Mucosa of rectum (tissue), 2 donors: ENCODE measurements around the gene BEAN1.

Experiments
- H3K27ac ChIP-seq, 2 donors: one replicate each; pipeline ENCODE4 v1.7.0; 2013; ENCODE audit warnings: inconsistent platforms in 2 of 2, low read depth in 2 of 2, low read length in 2 of 2
- H3K27me3 ChIP-seq, 2 donors: one replicate each; pipeline ENCODE4 v1.7.0; 2013; ENCODE audit warnings: low read length in 2 of 2; ENCODE audit not compliant: control insufficient read depth in 2 of 2, insufficient read depth in 2 of 2
- H3K36me3 ChIP-seq, 2 donors: one replicate each; pipeline ENCODE4 v1.7.0; 2013; ENCODE audit warnings: low read length in 2 of 2; ENCODE audit not compliant: control insufficient read depth in 2 of 2, insufficient read depth in 2 of 2
- H3K4me1 ChIP-seq, 2 donors: one replicate each; pipeline ENCODE4 v1.7.0; 2013; ENCODE audit warnings: low read length in 2 of 2, mild to moderate bottlenecking in 1 of 2; ENCODE audit not compliant: control insufficient read depth in 2 of 2, insufficient read depth in 2 of 2
- H3K4me3 ChIP-seq, 2 donors: one replicate each; pipeline ENCODE4 v1.7.0; 2013; ENCODE audit warnings: low read length in 2 of 2
- H3K9ac ChIP-seq, 2 donors: one replicate each; pipeline ENCODE4 v1.7.0; 2013; ENCODE audit warnings: low read length in 2 of 2, low read depth in 1 of 2, mild to moderate bottlenecking in 1 of 2
- H3K9me3 ChIP-seq, 2 donors: one replicate each; pipeline ENCODE4 v1.7.0; 2013; ENCODE audit warnings: low read length in 2 of 2; ENCODE audit not compliant: control insufficient read depth in 2 of 2
- donor health status: healthy.
- donor health status: Normal muscosa, but diverticular disease.

Gene BEAN1

GRCh38 chr16:66385415-66385814, 41.7 kb upstream of the BEAN1 start:
- no peaks in the 10 kb centered on the region for H3K9me3 ChIP-seq
- no peak overlapping the region for H3K9ac ChIP-seq
- no peaks in the 10 kb centered on the region for H3K36me3 ChIP-seq
- no peak overlapping the region for H3K27ac ChIP-seq
- H3K27me3 ChIP-seq, result no peaks in the 10 kb centered on the region
- H3K4me3 ChIP-seq, result no peak overlapping the region
- H3K4me1 ChIP-seq, result no peaks in the 10 kb centered on the region

DNA sequence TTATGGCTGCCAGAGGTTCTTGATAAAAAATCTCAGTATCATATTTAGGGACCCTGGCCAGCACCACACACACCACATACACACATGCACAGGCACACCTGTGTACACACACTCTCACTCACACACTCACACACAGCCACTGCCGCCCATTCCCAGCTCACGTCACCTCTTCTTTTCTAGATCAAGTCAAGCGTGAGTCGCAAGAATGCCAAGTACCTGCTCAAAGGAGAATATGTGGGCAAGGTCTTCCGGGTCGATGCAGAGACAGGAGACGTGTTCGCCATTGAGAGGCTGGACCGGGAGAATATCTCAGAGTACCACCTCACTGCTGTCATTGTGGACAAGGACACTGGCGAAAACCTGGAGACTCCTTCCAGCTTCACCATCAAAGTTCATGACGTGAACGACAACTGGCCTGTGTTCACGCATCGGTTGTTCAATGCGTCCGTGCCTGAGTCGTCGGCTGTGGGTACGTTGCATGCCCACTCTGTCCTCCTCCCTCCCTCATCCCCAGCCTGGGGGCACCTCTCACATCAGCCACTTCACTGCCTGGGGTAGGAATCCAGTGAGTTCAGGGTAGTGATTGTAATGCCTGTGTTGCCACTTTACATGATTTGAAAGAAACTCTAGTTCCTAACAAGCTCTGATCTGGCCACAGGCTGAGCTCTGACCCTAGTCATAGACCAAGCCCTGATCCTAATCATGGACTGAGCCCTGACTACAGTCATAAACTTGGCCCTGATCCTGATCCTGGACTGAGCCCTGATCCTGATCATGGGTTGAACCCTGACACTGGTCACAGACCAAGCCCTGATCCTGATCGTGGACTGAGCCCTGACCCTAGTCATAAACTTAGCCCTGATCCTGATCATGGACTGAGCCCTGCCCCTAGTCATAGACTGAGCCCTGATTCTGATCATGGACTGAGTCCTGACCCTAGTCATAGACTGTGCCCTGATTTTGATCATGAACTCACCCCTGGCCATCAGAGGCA, 40.2 kb upstream of the BEAN1 start:
- H3K4me3 ChIP-seq, result no peak overlapping the region
- no peaks in the 10 kb centered on the region for H3K4me1 ChIP-seq
- H3K27me3 ChIP-seq, result no peaks in the 10 kb centered on the region
- no peaks in the 10 kb centered on the region for H3K9me3 ChIP-seq
- no peak overlapping the region for H3K27ac ChIP-seq
- H3K9ac ChIP-seq, result no peak overlapping the region
- H3K36me3 ChIP-seq, result no peaks in the 10 kb centered on the region

GRCh38 chr16:66387817-66388332, 39.2 kb upstream of the BEAN1 start:
- no peaks in the 10 kb centered on the region for H3K4me1 ChIP-seq
- no peaks in the 10 kb centered on the region for H3K27me3 ChIP-seq
- H3K4me3 ChIP-seq, result no peak overlapping the region
- H3K9me3 ChIP-seq, result no peaks in the 10 kb centered on the region
- no peak overlapping the region for H3K9ac ChIP-seq
- no peak overlapping the region for H3K27ac ChIP-seq
- H3K36me3 ChIP-seq, result no peaks in the 10 kb centered on the region

- H3K9me3 ChIP-seq, result no peaks in the 10 kb centered on the region
- no peaks in the 10 kb centered on the region for H3K4me1 ChIP-seq
- no peak overlapping the region for H3K9ac ChIP-seq
- H3K27me3 ChIP-seq, result no peaks in the 10 kb centered on the region
- no peaks in the 10 kb centered on the region for H3K36me3 ChIP-seq
- no peak overlapping the region for H3K27ac ChIP-seq
- no peak overlapping the region for H3K4me3 ChIP-seq
Measured at GRCh38 chr16:66388350-66389139, 38.5 kb upstream of the BEAN1 start.

DNA sequence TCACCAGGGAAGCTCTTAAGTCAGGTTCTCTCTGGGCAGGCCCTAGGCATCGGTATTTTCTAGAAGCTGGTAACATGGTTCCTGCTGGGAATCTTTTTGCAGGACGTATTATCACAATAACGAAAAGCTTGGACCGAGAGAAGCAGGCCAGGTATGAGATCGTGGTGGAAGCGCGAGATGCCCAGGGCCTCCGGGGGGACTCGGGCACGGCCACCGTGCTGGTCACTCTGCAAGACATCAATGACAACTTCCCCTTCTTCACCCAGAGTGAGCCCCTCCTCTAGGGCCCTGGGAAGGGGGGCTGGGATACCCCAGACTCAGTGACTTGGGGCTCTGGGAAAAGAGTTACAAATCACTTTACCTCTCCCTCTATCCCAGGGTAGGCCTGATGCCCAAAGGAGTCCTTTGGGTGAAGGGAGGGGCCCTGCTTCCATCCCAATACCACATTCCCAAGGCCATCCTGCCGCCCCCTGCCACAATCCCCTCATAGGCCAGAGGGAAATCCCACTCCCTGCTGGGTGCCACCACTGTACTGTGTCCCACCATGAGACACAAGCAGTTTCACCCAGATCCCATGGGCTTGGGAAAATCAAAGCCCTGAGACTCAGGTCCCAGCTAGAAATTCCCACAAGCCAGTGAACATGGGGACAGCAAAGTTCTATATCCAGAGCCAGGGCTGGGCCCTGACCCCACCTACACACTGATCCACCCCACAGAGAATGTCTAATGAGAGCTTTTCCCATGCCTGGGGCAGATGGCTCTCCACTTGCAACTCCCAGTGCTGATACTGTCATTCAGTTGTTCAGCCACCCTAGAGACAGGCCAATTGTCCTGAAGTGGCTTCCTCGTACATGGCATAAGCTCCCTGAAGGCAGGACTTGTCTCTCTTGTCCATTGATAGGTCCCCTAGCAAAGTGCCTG, 37.6 kb upstream of the BEAN1 start:
- Histone ChIP-seq H3K9me3 (no peaks in the 10 kb centered on the region), H3K27ac (no peak overlapping the region), H3K36me3 (no peaks in the 10 kb centered on the region)

GRCh38 chr16:66390346-66391108, 36.6 kb upstream of the BEAN1 start:
- no peak overlapping the region for H3K4me3 ChIP-seq
- no peak overlapping the region for H3K27ac ChIP-seq
- no peaks in the 10 kb centered on the region for H3K9me3 ChIP-seq
- no peaks in the 10 kb centered on the region for H3K4me1 ChIP-seq
- H3K9ac ChIP-seq, result no peak overlapping the region
- no peaks in the 10 kb centered on the region for H3K27me3 ChIP-seq
- H3K36me3 ChIP-seq, result no peaks in the 10 kb centered on the region

More for the DNA sequence above, 37.6 kb upstream of the BEAN1 start:
- Histone ChIP-seq H3K4me3 (no peak overlapping the region), H3K27me3 (no peaks in the 10 kb centered on the region), H3K9ac (no peak overlapping the region), H3K4me1 (no peaks in the 10 kb centered on the region)

- no peak overlapping the region for H3K27ac ChIP-seq
- no peaks in the 10 kb centered on the region for H3K9me3 ChIP-seq
- H3K4me3 ChIP-seq, result no peak overlapping the region
- no peaks in the 10 kb centered on the region for H3K27me3 ChIP-seq
- H3K9ac ChIP-seq, result no peak overlapping the region
- H3K4me1 ChIP-seq, result no peaks in the 10 kb centered on the region
- no peaks in the 10 kb centered on the region for H3K36me3 ChIP-seq
Measured at GRCh38 chr16:66391726-66392670, 35.1 kb upstream of the BEAN1 start.

DNA sequence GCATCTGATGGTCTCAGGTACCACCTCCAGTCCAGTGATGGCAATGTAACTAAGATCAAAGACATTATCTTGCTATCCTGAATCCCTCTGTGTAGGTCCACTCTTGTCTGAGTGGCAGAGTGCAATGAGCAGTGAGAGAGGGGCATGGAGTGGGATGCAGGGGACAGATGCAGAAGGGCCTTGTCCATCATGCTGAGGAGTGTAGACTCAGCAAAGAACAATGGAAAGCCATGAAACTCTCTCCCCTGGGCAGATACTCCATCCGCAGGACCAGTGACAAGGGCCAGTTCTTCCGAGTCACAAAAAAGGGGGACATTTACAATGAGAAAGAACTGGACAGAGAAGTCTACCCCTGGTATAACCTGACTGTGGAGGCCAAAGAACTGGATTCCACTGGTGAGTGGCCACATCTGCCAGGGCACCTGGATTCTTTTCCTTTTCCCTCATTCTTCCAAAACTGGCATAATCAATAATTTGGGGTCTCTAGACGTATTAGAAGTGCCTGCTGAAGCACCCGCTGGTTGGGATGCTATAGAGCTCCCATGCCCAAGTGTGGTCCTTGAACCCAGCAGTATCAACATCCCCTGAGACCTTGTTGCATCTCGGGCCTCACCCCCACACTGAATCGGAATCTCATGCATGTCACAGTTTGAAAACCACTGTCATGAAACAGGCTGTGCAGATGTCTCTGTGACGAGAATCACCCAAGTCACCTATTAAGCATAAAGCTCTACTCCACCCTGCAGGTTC, 31.1 kb upstream of the BEAN1 start:
- Histone ChIP-seq H3K27ac (no peak overlapping the region), H3K9me3 (no peaks in the 10 kb centered on the region), H3K4me3 (no peak overlapping the region), H3K4me1 (no peaks in the 10 kb centered on the region), H3K36me3 (no peaks in the 10 kb centered on the region), H3K27me3 (no peaks in the 10 kb centered on the region), H3K9ac (no peak overlapping the region)
